KBM-7 (cell line): ENCODE results near the gene SLC35B3.
A peak's percentile ranks its signal among the peaks of the same experiment; 100 is the strongest.
"Not testable (repeated sequence)": the region's sequence is repeated elsewhere in the genome, so short reads cannot be mapped to it uniquely, and the experiment has no call there.

Source experiments
- DNase-seq: peaks from one replicate; pipeline ENCODE4 v3.0.0-alpha.2; 2015
- in situ Hi-C: fragments of 300-500 bp; cut with MboI; formaldehyde crosslinking; loops from 2 replicates; pipeline ENCODE4 v1.14.3; 2020; ENCODE audit warnings: low sequenced_read_pairs, low pct_unique_long_range_greater_than_20kb, mixed read lengths

Gene SLC35B3

DNA sequence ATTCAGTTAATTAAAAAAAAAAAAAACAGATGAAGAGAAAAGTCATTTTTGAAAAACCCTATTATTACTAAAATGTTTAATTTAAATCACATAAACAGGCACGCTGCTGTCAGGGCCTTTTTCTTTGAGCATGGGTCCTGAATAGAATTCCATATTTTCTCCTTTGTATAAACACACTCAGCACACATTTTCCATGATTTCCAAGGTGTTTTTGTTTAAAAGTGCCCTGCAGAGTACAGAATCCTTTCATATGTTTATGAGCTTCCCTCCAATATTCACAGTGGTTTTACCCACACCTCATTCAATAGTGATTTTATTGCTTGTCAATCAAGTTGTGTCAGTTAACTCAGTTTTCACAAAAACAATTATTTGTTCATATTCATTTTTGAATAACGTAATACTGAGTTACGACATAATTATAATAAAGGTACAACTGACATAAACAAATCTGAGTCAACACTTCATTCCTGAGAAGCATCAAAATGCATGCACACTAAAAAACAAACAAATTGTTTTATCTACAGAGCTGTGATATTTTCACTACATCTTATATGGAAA lies 15.2 kb downstream of the SLC35B3 start:
- in situ Hi-C loops: no loop called here
- no peak for DNase-seq

DNA sequence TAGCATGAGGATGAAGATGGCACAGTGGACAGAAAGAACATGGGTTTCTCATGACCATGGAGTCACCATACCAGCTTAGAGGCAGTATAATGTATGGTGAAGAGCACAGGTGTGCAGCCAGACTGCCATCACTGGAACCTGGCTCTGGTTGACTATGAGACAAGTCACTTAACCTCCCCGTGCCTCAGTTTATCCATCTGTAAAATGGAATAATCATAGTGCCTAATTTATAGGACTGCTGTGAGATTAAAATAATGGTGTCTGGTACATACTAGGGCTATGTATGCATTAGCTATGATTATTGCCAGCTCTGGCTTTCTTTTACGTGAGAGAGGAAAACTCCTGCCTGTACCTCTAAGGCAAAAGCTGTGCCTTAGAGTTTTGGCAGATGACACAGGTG lies 19.4 kb downstream of the SLC35B3 start:
- in situ Hi-C loops: no loop called here
- no peak for DNase-seq

GRCh38 chr6:8415280-8415679 lies 20.1 kb downstream of the SLC35B3 start:
- in situ Hi-C loops: no loop called here

GRCh38 chr6:8414844-8415243 lies 20.5 kb downstream of the SLC35B3 start:
- in situ Hi-C loops: no loop called here
- DNase-seq: no peak

More at GRCh38 chr6:8415280-8415679, 20.1 kb downstream of the SLC35B3 start:
- no peak for DNase-seq

GRCh38 chr6:8405946-8406345 lies 29.4 kb downstream of the SLC35B3 start:
- DNase-seq, in situ Hi-C loops: not testable (repeated sequence)

DNA sequence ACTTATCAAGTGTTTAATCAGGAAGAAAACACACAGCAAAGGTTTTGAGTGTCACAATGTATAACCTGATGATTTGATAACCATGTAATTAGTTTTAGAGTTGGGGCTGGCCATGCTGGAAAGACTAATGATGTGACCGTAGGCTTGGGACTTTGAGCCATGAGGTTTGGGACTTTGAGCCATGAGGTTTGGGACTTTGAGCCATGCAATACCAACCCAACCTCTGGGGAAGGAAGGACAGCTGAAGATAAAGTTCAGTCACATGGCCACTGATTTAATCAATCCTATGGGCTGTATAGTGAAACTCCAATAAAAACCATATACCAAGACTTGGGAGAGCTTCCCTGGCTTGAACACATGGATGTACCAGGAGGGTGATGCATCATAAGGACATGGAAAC lies 32.8 kb downstream of the SLC35B3 start:
- DNase-seq: no peak
- in situ Hi-C loops: no loop called here

DNA sequence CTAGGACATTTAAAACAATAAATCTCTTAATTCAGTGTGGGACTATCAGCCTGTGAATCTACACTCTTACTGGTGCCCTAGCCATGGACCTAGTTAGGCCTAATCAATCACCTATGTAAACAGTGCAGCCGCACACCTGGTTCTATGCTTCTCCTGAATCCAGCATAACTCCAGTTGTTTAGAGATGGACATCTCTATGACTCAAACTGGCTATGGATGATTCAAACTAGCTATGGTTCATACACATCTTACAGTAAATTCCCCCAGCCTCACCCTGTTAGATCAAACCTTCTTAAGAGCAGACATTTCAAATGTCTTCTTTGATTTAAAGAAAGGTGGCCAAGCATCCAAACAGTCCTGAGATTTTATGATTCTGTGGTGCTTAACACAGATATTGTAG lies 34.7 kb downstream of the SLC35B3 start:
- no peak for DNase-seq
- in situ Hi-C loops: no loop called here

GRCh38 chr6:8392569-8392968 lies 42.8 kb downstream of the SLC35B3 start:
- peak; percentile 51 for DNase-seq
- in situ Hi-C loops: no loop called here

- in situ Hi-C loops: no loop called here
- DNase-seq: no peak
These were observed 43.4 kb downstream of the SLC35B3 start for GRCh38 chr6:8391934-8392333.

GRCh38 chr6:8389036-8389818 lies 46.1 kb downstream of the SLC35B3 start:
- in situ Hi-C loops: no loop called here
- no peak for DNase-seq

GRCh38 chr6:8387942-8388437 lies 47.4 kb downstream of the SLC35B3 start:
- in situ Hi-C loops: no loop called here
- no peak for DNase-seq

DNA sequence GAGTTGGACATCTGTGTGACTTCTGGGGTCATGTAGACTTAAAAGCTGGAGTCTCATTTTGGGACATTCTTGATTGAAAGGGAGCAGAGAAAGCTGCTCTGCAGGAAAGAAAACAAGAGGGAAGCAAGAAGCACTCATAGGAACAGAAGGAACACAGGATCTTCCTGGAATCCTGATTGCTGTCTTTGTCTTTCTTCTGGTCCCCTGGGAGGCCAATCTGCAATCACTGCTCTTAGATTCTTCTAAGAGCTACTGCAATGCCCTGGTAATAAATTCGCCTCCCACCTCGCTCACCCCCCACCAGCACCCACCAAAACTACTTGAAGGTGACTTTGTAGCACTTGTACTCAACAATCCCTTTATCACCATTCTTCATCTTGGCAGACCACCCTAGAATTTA lies 51.8 kb downstream of the SLC35B3 start:
- in situ Hi-C loops: no loop called here
- DNase-seq: no peak

- in situ Hi-C loops: no loop called here
- DNase-seq: no peak
These were observed 52.9 kb downstream of the SLC35B3 start for GRCh38 chr6:8382434-8382833.

GRCh38 chr6:8375916-8376315 lies 59.4 kb downstream of the SLC35B3 start:
- in situ Hi-C loops: no loop called here
- no peak for DNase-seq
